ENCODE results near the gene FRK.
"Not testable (repeated sequence)": the region's sequence is repeated elsewhere in the genome, so short reads cannot be mapped to it uniquely, and the experiment has no call there.

The FRK gene

GRCh38 chr6:115934145-115934544 is 126.5 kb downstream of the FRK start:
- Histone ChIP-seq H3K9me3 (ENCODE audit: control insufficient read depth, low read length) (no peaks in the 10 kb centered on the region), H3K4me1 (ENCODE audit: control insufficient read depth, insufficient read depth, low read length, poor library complexity, severe bottlenecking) (no peaks in the 10 kb centered on the region), H3K27ac (ENCODE audit: insufficient read depth, low read length, poor library complexity, severe bottlenecking) (no peak overlapping the region), H3K36me3 (ENCODE audit: control insufficient read depth, insufficient read depth, low read length) (no peaks in the 10 kb centered on the region), H3K27me3 (replicated peaks; ENCODE audit: control insufficient read depth, insufficient read depth, low read length, poor library complexity, severe bottlenecking) (no peaks in the 10 kb centered on the region), H3K4me3 (ENCODE audit: insufficient read depth, low read depth, low read length, poor library complexity, severe bottlenecking) (no peak overlapping the region)
- no peak for DNase-seq

GRCh38 chr6:115932481-115932880 is 128.2 kb downstream of the FRK start:
- no peak overlapping the region for H3K27ac ChIP-seq (ENCODE audit: insufficient read depth, low read length, poor library complexity, severe bottlenecking)
- no peak for DNase-seq

GRCh38 chr6:115928000-115928399 is 132.7 kb downstream of the FRK start:
- not testable (repeated sequence) for H3K27me3 ChIP-seq (replicated peaks; ENCODE audit: control insufficient read depth, insufficient read depth, low read length, poor library complexity, severe bottlenecking); H3K36me3 ChIP-seq (ENCODE audit: control insufficient read depth, insufficient read depth, low read length); H3K4me1 ChIP-seq (ENCODE audit: control insufficient read depth, insufficient read depth, low read length, poor library complexity, severe bottlenecking); H3K27ac ChIP-seq (ENCODE audit: insufficient read depth, low read length, poor library complexity, severe bottlenecking); H3K4me3 ChIP-seq (ENCODE audit: insufficient read depth, low read depth, low read length, poor library complexity, severe bottlenecking); DNase-seq; H3K9me3 ChIP-seq (ENCODE audit: control insufficient read depth, low read length)

More at GRCh38 chr6:115932481-115932880, 128.2 kb downstream of the FRK start:
- H3K4me3 ChIP-seq (ENCODE audit: insufficient read depth, low read depth, low read length, poor library complexity, severe bottlenecking): no peak overlapping the region
- H3K4me1 ChIP-seq (ENCODE audit: control insufficient read depth, insufficient read depth, low read length, poor library complexity, severe bottlenecking): no peaks in the 10 kb centered on the region
- H3K27me3 ChIP-seq (replicated peaks; ENCODE audit: control insufficient read depth, insufficient read depth, low read length, poor library complexity, severe bottlenecking): no peaks in the 10 kb centered on the region
- no peaks in the 10 kb centered on the region for H3K36me3 ChIP-seq (ENCODE audit: control insufficient read depth, insufficient read depth, low read length)
- H3K9me3 ChIP-seq (ENCODE audit: control insufficient read depth, low read length): no peaks in the 10 kb centered on the region

GRCh38 chr6:115922971-115923370 is 137.7 kb downstream of the FRK start:
- Histone ChIP-seq H3K36me3 (ENCODE audit: control insufficient read depth, insufficient read depth, low read length) (no peaks in the 10 kb centered on the region), H3K27me3 (replicated peaks; ENCODE audit: control insufficient read depth, insufficient read depth, low read length, poor library complexity, severe bottlenecking) (no peaks in the 10 kb centered on the region), H3K27ac (ENCODE audit: insufficient read depth, low read length, poor library complexity, severe bottlenecking) (no peak overlapping the region), H3K4me3 (ENCODE audit: insufficient read depth, low read depth, low read length, poor library complexity, severe bottlenecking) (no peak overlapping the region), H3K4me1 (ENCODE audit: control insufficient read depth, insufficient read depth, low read length, poor library complexity, severe bottlenecking) (no peaks in the 10 kb centered on the region), H3K9me3 (ENCODE audit: control insufficient read depth, low read length) (no peaks in the 10 kb centered on the region)
- DNase-seq: no peak

- H3K27ac ChIP-seq (ENCODE audit: insufficient read depth, low read length, poor library complexity, severe bottlenecking): no peak overlapping the region
- H3K36me3 ChIP-seq (ENCODE audit: control insufficient read depth, insufficient read depth, low read length): no peaks in the 10 kb centered on the region
- no peak for DNase-seq
- H3K4me3 ChIP-seq (ENCODE audit: insufficient read depth, low read depth, low read length, poor library complexity, severe bottlenecking): no peak overlapping the region
- no peaks in the 10 kb centered on the region for H3K4me1 ChIP-seq (ENCODE audit: control insufficient read depth, insufficient read depth, low read length, poor library complexity, severe bottlenecking)
- no peaks in the 10 kb centered on the region for H3K27me3 ChIP-seq (replicated peaks; ENCODE audit: control insufficient read depth, insufficient read depth, low read length, poor library complexity, severe bottlenecking)
- H3K9me3 ChIP-seq (ENCODE audit: control insufficient read depth, low read length): no peaks in the 10 kb centered on the region
Measured at GRCh38 chr6:115914098-115914497, 146.6 kb downstream of the FRK start.

- Histone ChIP-seq H3K36me3 (ENCODE audit: control insufficient read depth, insufficient read depth, low read length) (no peaks in the 10 kb centered on the region), H3K27ac (ENCODE audit: insufficient read depth, low read length, poor library complexity, severe bottlenecking) (no peak overlapping the region), H3K27me3 (replicated peaks; ENCODE audit: control insufficient read depth, insufficient read depth, low read length, poor library complexity, severe bottlenecking) (no peaks in the 10 kb centered on the region), H3K4me1 (ENCODE audit: control insufficient read depth, insufficient read depth, low read length, poor library complexity, severe bottlenecking) (no peaks in the 10 kb centered on the region), H3K9me3 (ENCODE audit: control insufficient read depth, low read length) (no peaks in the 10 kb centered on the region), H3K4me3 (ENCODE audit: insufficient read depth, low read depth, low read length, poor library complexity, severe bottlenecking) (no peak overlapping the region)
- DNase-seq: no peak
Measured at GRCh38 chr6:115909923-115910546, 150.7 kb downstream of the FRK start.

- no peak overlapping the region for H3K27ac ChIP-seq (ENCODE audit: insufficient read depth, low read length, poor library complexity, severe bottlenecking)
- no peaks in the 10 kb centered on the region for H3K9me3 ChIP-seq (ENCODE audit: control insufficient read depth, low read length)
- H3K4me1 ChIP-seq (ENCODE audit: control insufficient read depth, insufficient read depth, low read length, poor library complexity, severe bottlenecking): no peaks in the 10 kb centered on the region
- no peaks in the 10 kb centered on the region for H3K36me3 ChIP-seq (ENCODE audit: control insufficient read depth, insufficient read depth, low read length)
- no peak overlapping the region for H3K4me3 ChIP-seq (ENCODE audit: insufficient read depth, low read depth, low read length, poor library complexity, severe bottlenecking)
- no peak for DNase-seq
- no peaks in the 10 kb centered on the region for H3K27me3 ChIP-seq (replicated peaks; ENCODE audit: control insufficient read depth, insufficient read depth, low read length, poor library complexity, severe bottlenecking)
Measured at GRCh38 chr6:115908906-115909559, 151.7 kb downstream of the FRK start.

GRCh38 chr6:115905471-115905870 is 155.2 kb downstream of the FRK start:
- Histone ChIP-seq H3K27ac (ENCODE audit: insufficient read depth, low read length, poor library complexity, severe bottlenecking) (no peak overlapping the region), H3K4me3 (ENCODE audit: insufficient read depth, low read depth, low read length, poor library complexity, severe bottlenecking) (no peak overlapping the region), H3K4me1 (ENCODE audit: control insufficient read depth, insufficient read depth, low read length, poor library complexity, severe bottlenecking) (no peaks in the 10 kb centered on the region), H3K9me3 (ENCODE audit: control insufficient read depth, low read length) (no peaks in the 10 kb centered on the region), H3K36me3 (ENCODE audit: control insufficient read depth, insufficient read depth, low read length) (no peaks in the 10 kb centered on the region), H3K27me3 (replicated peaks; ENCODE audit: control insufficient read depth, insufficient read depth, low read length, poor library complexity, severe bottlenecking) (no peaks in the 10 kb centered on the region)
- DNase-seq: no peak

- Histone ChIP-seq H3K9me3 (ENCODE audit: control insufficient read depth, low read length) (no peaks in the 10 kb centered on the region), H3K27me3 (replicated peaks; ENCODE audit: control insufficient read depth, insufficient read depth, low read length, poor library complexity, severe bottlenecking) (no peaks in the 10 kb centered on the region), H3K36me3 (ENCODE audit: control insufficient read depth, insufficient read depth, low read length) (no peaks in the 10 kb centered on the region), H3K27ac (ENCODE audit: insufficient read depth, low read length, poor library complexity, severe bottlenecking) (no peak overlapping the region), H3K4me1 (ENCODE audit: control insufficient read depth, insufficient read depth, low read length, poor library complexity, severe bottlenecking) (no peaks in the 10 kb centered on the region), H3K4me3 (ENCODE audit: insufficient read depth, low read depth, low read length, poor library complexity, severe bottlenecking) (no peak overlapping the region)
- DNase-seq: no peak
Measured at GRCh38 chr6:115902436-115902835, 158.3 kb downstream of the FRK start.

GRCh38 chr6:115901896-115902295 is 158.8 kb downstream of the FRK start:
- no peak overlapping the region for H3K27ac ChIP-seq (ENCODE audit: insufficient read depth, low read length, poor library complexity, severe bottlenecking)
- H3K4me1 ChIP-seq (ENCODE audit: control insufficient read depth, insufficient read depth, low read length, poor library complexity, severe bottlenecking): no peaks in the 10 kb centered on the region
- no peaks in the 10 kb centered on the region for H3K36me3 ChIP-seq (ENCODE audit: control insufficient read depth, insufficient read depth, low read length)
- H3K27me3 ChIP-seq (replicated peaks; ENCODE audit: control insufficient read depth, insufficient read depth, low read length, poor library complexity, severe bottlenecking): no peaks in the 10 kb centered on the region
- DNase-seq: no peak
- no peak overlapping the region for H3K4me3 ChIP-seq (ENCODE audit: insufficient read depth, low read depth, low read length, poor library complexity, severe bottlenecking)
- H3K9me3 ChIP-seq (ENCODE audit: control insufficient read depth, low read length): no peaks in the 10 kb centered on the region
